Esophagus squamous epithelium (tissue), 4 donors: ENCODE data around the gene SPG11.

Source experiments
- POLR2A ChIP-seq, 4 donors: fragments of 450-650 bp; IDR thresholded peaks; one replicate each; pipeline ENCODE4 v1.6.1; 2017; ENCODE audit warnings: antibody characterized with exemption in 4 of 4, mild to moderate bottlenecking in 4 of 4, moderate library complexity in 3 of 4
- TF ChIP-seq, protein P1 (sequence below), 6 experiments: fragments of 450-650 bp in 4 of 6; fragments of 200-600 bp in 2 of 6; sonication (generic) in 2 of 6; IDR thresholded peaks; one replicate each; pipeline ENCODE4 v1.5.1; 2016 to 2019; ENCODE audit warnings: antibody characterized with exemption in 6 of 6, mild to moderate bottlenecking in 4 of 6, moderate library complexity in 4 of 6

DNA sequence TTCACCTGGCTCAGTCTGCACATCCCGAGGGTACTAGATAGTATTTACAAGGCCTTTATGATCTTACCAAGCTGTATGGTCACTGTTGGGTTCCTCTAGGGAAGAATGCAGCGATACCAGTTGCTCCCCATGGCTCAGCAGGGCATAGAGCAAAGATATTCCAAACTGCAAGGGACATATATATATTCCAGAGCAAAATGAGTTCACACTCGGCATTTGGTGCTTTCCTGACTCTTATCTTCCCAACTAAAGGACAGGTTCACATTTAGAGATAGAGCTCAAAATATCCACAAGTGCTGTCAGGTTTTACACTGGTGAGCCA lies 3.5 kb upstream of the SPG11 start:
- TF ChIP-seq, protein P1, sequence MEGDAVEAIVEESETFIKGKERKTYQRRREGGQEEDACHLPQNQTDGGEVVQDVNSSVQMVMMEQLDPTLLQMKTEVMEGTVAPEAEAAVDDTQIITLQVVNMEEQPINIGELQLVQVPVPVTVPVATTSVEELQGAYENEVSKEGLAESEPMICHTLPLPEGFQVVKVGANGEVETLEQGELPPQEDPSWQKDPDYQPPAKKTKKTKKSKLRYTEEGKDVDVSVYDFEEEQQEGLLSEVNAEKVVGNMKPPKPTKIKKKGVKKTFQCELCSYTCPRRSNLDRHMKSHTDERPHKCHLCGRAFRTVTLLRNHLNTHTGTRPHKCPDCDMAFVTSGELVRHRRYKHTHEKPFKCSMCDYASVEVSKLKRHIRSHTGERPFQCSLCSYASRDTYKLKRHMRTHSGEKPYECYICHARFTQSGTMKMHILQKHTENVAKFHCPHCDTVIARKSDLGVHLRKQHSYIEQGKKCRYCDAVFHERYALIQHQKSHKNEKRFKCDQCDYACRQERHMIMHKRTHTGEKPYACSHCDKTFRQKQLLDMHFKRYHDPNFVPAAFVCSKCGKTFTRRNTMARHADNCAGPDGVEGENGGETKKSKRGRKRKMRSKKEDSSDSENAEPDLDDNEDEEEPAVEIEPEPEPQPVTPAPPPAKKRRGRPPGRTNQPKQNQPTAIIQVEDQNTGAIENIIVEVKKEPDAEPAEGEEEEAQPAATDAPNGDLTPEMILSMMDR (IDR thresholded peaks at IDR 0.05): no peak
- no peak for TF ChIP-seq POLR2A (IDR thresholded peaks at IDR 0.05)
